AG10803 (cell line): ENCODE measurements around the gene BRWD1.

Experiments
- DNase-seq: peaks from one replicate; pipeline ENCODE4 v3.0.0; 2010; ENCODE audit warnings: low read depth
- H3K4me3 ChIP-seq: 2 replicates; pipeline ENCODE4 v1.5.1; 2011; ENCODE audit warnings: mild to moderate bottlenecking, low read length, control low read depth
- TF ChIP-seq, protein P1 (sequence below): conservative IDR thresholded peaks from 2 replicates; pipeline ENCODE4 v1.5.1; 2011; ENCODE audit warnings: mild to moderate bottlenecking, low read length, control low read depth, inconsistent platforms

BRWD1 gene

DNA sequence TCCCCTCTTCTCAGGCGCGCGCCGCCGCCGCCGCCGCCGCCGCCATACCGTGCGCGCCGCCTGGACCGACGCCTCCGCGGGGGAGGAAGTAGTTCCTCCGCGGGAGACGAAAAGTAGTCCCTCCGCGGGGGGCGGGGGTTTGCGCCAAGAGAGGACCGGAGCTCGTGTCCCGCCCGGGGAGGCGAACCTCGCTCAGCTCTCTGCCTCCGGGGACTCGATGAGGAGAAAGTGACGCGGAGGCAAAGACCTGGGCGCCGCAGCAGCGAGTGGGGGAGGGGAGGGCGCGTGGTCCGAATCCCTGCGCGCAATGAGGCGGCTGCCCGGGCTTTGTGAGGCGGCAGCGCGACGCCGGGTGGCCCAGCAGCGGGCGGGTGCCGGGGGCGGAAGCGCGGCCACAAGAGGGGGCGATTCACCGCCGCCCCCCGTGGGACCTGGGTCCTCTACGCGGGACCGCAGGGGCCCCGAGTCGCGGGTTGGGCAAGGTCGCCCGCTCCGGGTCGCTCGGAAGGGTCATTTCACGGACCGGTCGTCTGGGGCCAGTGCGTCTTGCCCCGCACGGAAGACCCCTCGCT, at the start of gene BRWD1:
BRWD1 (minus strand) TSS at position 62 of the 572 bp plus-strand sequence. CDS start 141 bp downstream, outside the sequence.
- TF ChIP-seq, protein P1, sequence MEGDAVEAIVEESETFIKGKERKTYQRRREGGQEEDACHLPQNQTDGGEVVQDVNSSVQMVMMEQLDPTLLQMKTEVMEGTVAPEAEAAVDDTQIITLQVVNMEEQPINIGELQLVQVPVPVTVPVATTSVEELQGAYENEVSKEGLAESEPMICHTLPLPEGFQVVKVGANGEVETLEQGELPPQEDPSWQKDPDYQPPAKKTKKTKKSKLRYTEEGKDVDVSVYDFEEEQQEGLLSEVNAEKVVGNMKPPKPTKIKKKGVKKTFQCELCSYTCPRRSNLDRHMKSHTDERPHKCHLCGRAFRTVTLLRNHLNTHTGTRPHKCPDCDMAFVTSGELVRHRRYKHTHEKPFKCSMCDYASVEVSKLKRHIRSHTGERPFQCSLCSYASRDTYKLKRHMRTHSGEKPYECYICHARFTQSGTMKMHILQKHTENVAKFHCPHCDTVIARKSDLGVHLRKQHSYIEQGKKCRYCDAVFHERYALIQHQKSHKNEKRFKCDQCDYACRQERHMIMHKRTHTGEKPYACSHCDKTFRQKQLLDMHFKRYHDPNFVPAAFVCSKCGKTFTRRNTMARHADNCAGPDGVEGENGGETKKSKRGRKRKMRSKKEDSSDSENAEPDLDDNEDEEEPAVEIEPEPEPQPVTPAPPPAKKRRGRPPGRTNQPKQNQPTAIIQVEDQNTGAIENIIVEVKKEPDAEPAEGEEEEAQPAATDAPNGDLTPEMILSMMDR: no peak; the same call in 1 of the 2 replicates
- H3K4me3 ChIP-seq: peak within 1 kb of the TSS; percentile 78
- DNase-seq: peak; percentile 91

DNA sequence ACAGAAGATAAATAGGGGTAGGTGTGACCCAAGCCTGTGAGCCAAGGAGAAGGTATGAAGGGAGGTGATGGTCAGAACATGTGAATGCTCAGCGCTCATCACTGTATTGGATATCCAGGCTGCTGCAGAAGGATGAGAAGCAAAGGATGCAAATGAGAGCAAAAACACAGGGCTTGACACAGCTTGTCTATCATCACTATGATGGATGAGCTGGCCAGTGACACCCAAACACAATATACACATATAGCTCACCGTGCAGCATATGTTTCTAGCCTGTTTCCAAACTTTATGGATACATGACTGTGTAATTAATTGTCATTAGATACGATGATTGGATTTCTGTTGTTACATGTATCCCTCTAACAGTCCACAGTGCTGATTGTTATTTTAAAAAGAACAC, 49.3 kb upstream of the BRWD1 start:
- DNase-seq: no peak
- no peak overlapping the region for H3K4me3 ChIP-seq
- TF ChIP-seq, protein P1: no peak

DNA sequence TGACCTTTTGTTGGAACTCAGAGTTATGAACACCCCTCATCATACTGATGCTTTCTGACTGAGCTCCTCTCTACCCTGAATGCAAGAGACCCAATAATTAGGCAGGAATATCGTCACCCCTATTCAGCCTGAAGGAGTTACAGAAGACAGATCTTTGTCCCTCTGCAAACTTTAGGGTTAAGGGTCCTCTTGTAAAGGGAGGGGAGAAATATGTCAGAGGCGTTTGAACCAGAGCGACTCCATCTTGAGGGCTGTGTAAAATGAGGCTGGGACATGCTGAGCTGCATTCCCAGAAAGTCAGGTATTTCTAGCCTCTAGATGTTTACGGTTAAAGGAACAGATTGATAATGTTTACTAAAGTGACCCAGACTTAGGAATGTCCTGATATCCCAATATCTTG, 46.0 kb upstream of the BRWD1 start:
- TF ChIP-seq, protein P1: no peak
- H3K4me3 ChIP-seq: no peak overlapping the region
- DNase-seq: no peak

DNA sequence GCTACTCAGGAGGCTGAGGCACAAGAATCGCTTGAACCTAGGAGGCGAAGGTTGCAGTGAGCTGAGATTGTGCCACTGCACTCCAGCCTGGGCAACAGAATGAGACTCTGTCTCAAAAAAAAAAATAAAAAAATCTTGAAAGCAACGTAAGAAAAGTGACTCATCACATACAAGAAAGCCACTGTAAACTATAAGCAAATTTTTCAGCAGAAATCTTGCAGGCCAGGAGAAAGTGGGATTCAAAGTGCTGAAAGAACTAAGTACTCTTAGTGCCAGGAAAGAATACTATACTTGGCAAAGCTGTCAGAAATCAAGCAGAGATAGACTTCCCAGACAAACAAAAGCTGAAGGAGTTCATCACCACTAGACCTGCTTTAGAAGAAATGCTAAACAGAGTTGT, 39.9 kb upstream of the BRWD1 start:
- TF ChIP-seq, protein P1: no peak
- DNase-seq: peak; percentile 22
- no peak overlapping the region for H3K4me3 ChIP-seq

GRCh38 chr21:39350094-39351005, 36.9 kb upstream of the BRWD1 start:
- DNase-seq: peak; percentile 13
- H3K4me3 ChIP-seq: peak overlapping the region; percentile 66; the same call in 1 of the 2 replicates
- TF ChIP-seq, protein P1: no peak

DNA sequence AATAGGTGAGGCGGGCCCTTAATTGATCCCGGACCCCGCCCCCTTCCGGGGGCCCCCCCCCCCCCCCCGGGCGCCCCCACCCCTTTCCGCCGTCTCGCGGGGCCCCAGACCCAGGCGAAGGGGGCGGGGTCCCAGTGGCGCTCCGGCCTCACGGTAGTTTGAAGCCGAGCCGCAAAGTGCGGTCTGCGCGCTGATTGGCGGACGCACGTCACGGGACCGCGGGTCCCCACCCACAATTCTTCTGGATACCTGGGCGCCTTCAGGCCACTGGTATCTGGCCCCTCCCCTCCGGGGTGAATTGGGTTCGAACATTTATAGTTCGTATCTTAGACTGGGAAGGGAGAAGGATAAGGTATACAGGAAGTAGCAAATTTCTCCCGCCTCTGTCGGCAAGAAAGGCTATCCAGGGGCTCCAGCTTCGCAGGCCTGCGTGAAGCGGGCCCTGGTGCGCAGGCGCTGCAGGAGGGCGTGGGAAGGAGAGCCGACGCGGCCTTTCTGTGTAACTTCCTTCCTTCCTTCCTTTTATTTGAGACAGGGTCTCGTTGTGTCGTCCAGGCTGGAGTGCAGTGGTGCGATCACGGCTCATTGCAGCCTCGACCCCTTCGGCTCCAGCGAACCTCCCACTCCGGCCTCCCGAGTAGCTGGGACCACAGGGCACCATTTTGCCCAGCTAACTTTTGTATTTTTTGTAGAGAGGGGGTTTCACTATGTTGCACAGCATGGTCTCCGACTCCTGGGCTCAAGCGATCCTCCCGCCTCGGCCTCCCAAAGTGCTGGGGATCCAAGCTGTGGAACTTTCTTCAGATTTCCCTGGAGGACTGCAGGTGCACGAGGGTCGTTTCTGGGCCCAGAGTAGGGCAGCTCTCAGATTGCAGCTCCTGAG, 36.0 kb upstream of the BRWD1 start:
- TF ChIP-seq, protein P1: no peak
- peak; percentile 89 for DNase-seq
- H3K4me3 ChIP-seq: peak overlapping the region; percentile 66
